PC-9 (cell line): ENCODE data around the gene CD2. TPM values are rescaled to one million over a fixed set of nuclear protein-coding genes. Genes with fewer than 3 reads are reported as not detected.

Experiments
- BruUV-seq: library from RNA; stranded (reverse); fragments of 400-500 nt; replicated peaks from 2 replicates; lab custom pipeline; 2021; lab: Mats Ljungman, UMichigan
- CTCF ChIA-PET: fragments of 300-600 bp; sonication (Branson Sonifier 250); formaldehyde crosslinking; loops from one replicate; lab custom pipeline; 2022; ENCODE audit warnings: antibody characterized with exemption; lab: Charles Lee
- POLR2A ChIA-PET: fragments of 300-600 bp; sonication (Branson Sonifier 250); formaldehyde crosslinking; loops from one replicate; lab custom pipeline; 2022; ENCODE audit warnings: antibody characterized with exemption; ENCODE audit not compliant: unreplicated experiment; lab: Charles Lee
- DNase-seq, 2 experiments: peaks; one replicate each; pipeline versions ENCODE4 v3.0.0 to v3.0.0-alpha.2; 2015 to 2022; ENCODE audit warnings: mixed read lengths in 1 of 2
- H2AFZ ChIP-seq: fragments of 200-600 bp; sonication (generic); 2 replicates; pipeline ENCODE4 v1.8.1; 2017; ENCODE audit warnings: antibody characterized with exemption
- H3F3A ChIP-seq: fragments of 200-600 bp; sonication (generic); 2 replicates; pipeline ENCODE4 v1.8.1; 2017; ENCODE audit warnings: antibody characterized with exemption, mild to moderate bottlenecking, low read depth; ENCODE audit not compliant: insufficient read depth
- H3K27ac ChIP-seq: fragments of 200-600 bp; sonication (generic); 2 replicates; pipeline ENCODE4 v1.6.1; 2016; ENCODE audit warnings: mixed run types
- H3K27me3 ChIP-seq: fragments of 200-600 bp; sonication (generic); 2 replicates; pipeline ENCODE4 v1.6.1; 2016; ENCODE audit warnings: low read depth, mixed run types; ENCODE audit not compliant: insufficient read depth
- H3K36me3 ChIP-seq: fragments of 200-600 bp; sonication (generic); 2 replicates; pipeline ENCODE4 v1.6.1; 2016; ENCODE audit warnings: low read depth, mixed run types
- H3K4me1 ChIP-seq: fragments of 200-600 bp; sonication (generic); replicated peaks from 2 replicates; pipeline ENCODE4 v1.6.1; 2016; ENCODE audit warnings: mixed run types; ENCODE audit not compliant: insufficient read depth
- H3K4me2 ChIP-seq: fragments of 200-600 bp; sonication (generic); 2 replicates; pipeline ENCODE4 v1.6.1; 2017; ENCODE audit warnings: mixed run types
- H3K4me3 ChIP-seq: fragments of 200-600 bp; sonication (generic); 2 replicates; pipeline ENCODE4 v1.6.1; 2016; ENCODE audit warnings: mixed run types
- H3K79me2 ChIP-seq: fragments of 200-600 bp; sonication (generic); 2 replicates; pipeline ENCODE4 v1.6.1; 2017; ENCODE audit warnings: low read depth, mixed run types
- H3K9me2 ChIP-seq: fragments of 200-600 bp; sonication (generic); 2 replicates; pipeline ENCODE4 v1.8.1; 2017; ENCODE audit warnings: mild to moderate bottlenecking; ENCODE audit not compliant: insufficient read depth
- H3K9me3 ChIP-seq: fragments of 200-600 bp; sonication (generic); 2 replicates; pipeline ENCODE4 v1.8.1; 2016; ENCODE audit warnings: low read depth; ENCODE audit not compliant: insufficient read depth
- H4K20me1 ChIP-seq: fragments of 200-600 bp; sonication (generic); 2 replicates; pipeline ENCODE4 v1.8.1; 2017; ENCODE audit not compliant: insufficient read depth
- CTCF ChIP-seq: fragments of 200-600 bp; sonication (generic); conservative IDR thresholded peaks from 2 replicates; pipeline ENCODE4 v1.6.1; 2017; ENCODE audit warnings: mixed run types, antibody characterized with exemption, mild to moderate bottlenecking, moderate library complexity
- EZH2 ChIP-seq: fragments of 200-600 bp; sonication (generic); IDR thresholded peaks from 2 replicates; pipeline ENCODE4 v1.8.0; 2017; ENCODE audit warnings: antibody characterized with exemption, low read depth
- intact Hi-C: fragments of 100-400 bp; cut with micrococcal nuclease; formaldehyde crosslinking; loops from one replicate; pipeline ENCODE4 v1.10.0; 2022; ENCODE audit not compliant: unreplicated experiment
- total RNA-seq: library from RNA; stranded (reverse); gene quantifications from 2 replicates; pipeline ENCODE4 v1.2.3, GENCODE V29; 2021

The CD2 gene
- total RNA-seq, 1 experiment from 2014 or later, result not detected

GRCh38 chr1:116765962-116766361 is 11.7 kb downstream of the CD2 start:
- intact Hi-C loops, result no loop called here

DNA sequence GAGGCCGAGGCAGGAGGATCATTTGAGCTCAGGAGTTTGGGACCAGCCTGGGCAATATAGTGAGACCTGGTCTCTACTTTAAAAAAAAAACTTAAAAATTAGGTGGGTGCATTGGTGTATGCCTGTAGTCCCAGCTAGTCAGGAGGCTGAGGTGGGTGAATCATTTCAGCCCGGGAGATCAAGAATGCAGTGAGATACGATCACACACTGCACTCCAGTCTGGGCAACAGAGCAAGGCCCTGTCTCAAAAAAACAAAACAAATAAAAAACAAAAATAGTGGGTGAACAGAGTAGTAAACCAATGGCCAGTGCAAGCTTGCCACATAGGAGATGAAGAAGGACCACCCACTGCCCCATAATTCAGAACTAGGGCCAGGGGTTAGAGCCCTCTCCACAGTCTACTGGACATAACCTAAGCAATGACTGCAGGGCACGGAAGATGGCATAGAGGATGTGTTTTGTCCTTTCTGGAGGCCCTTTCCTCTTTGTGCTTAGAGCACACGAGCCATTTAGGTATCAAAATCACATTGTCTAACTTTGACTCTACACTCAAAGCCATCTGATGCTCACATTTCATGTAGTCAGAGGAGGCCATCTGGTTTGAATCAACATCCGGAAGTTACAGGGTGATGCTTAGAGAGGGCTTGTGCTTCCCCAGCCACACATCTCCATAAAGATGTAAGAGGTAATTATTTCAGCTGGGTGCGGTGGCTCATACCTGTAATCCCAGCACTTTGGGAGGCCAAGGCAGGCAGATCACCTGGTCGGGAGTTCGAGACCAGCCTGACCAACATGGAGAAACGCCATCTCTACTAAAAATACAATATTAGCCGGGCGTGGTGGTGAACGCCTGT is 12.6 kb downstream of the CD2 start:
- TF ChIP-seq EZH2 (no peak), CTCF (no peak)
- Histone ChIP-seq H4K20me1 (no peaks in the 10 kb centered on the region), H3K36me3 (no peaks in the 10 kb centered on the region), H3K9me2 (no peaks in the 10 kb centered on the region), H3K27me3 (no peaks in the 10 kb centered on the region), H2AFZ (no peak overlapping the region), H3K9me3 (no peaks in the 10 kb centered on the region), H3K4me2 (no peak overlapping the region), H3K4me3 (no peak overlapping the region), H3K79me2 (no peaks in the 10 kb centered on the region), H3K4me1 (no peaks in the 10 kb centered on the region), H3K27ac (no peak overlapping the region), H3F3A (no peaks in the 10 kb centered on the region)
- ChIA-PET POLR2A (no interaction called here), CTCF (no interaction called here)
- BruUV-seq, result no TSS peak
- intact Hi-C loops, result no loop called here
- DNase-seq, result no peak

More at GRCh38 chr1:116765962-116766361, 11.7 kb downstream of the CD2 start:
- DNase-seq, result no peak
- no TSS peak for BruUV-seq
- H3K9me3 ChIP-seq, result no peaks in the 10 kb centered on the region
- no peaks in the 10 kb centered on the region for H3F3A ChIP-seq
- no peak overlapping the region for H2AFZ ChIP-seq
- no peak for TF ChIP-seq CTCF
- TF ChIP-seq EZH2, result no peak
- H3K4me1 ChIP-seq, result no peaks in the 10 kb centered on the region
- no peaks in the 10 kb centered on the region for H4K20me1 ChIP-seq
- ChIA-PET CTCF (no interaction called here), POLR2A (no interaction called here)
- no peak overlapping the region for H3K4me2 ChIP-seq
- H3K4me3 ChIP-seq, result no peak overlapping the region
- H3K27me3 ChIP-seq, result no peaks in the 10 kb centered on the region
- H3K27ac ChIP-seq, result no peak overlapping the region
- no peaks in the 10 kb centered on the region for H3K9me2 ChIP-seq
- no peaks in the 10 kb centered on the region for H3K79me2 ChIP-seq
- no peaks in the 10 kb centered on the region for H3K36me3 ChIP-seq

GRCh38 chr1:116767782-116768382 is 13.7 kb downstream of the CD2 start:
- no peak overlapping the region for H3K4me2 ChIP-seq
- no peak overlapping the region for H2AFZ ChIP-seq
- no peak overlapping the region for H3K27ac ChIP-seq
- TF ChIP-seq CTCF (no peak), EZH2 (no peak)
- peaks cover 8% of the 10 kb centered on the region for H3K4me1 ChIP-seq
- DNase-seq, result no peak
- no peaks in the 10 kb centered on the region for H3K9me2 ChIP-seq
- H3K36me3 ChIP-seq, result no peaks in the 10 kb centered on the region
- no peaks in the 10 kb centered on the region for H3K9me3 ChIP-seq
- no peaks in the 10 kb centered on the region for H3K79me2 ChIP-seq
- BruUV-seq, result no TSS peak
- ChIA-PET CTCF (no interaction called here), POLR2A (no interaction called here)
- H4K20me1 ChIP-seq, result no peaks in the 10 kb centered on the region
- peaks cover 8% of the 10 kb centered on the region; the same call in 1 of the 2 replicates for H3F3A ChIP-seq
- intact Hi-C loops, result no loop called here
- H3K27me3 ChIP-seq, result no peaks in the 10 kb centered on the region
- H3K4me3 ChIP-seq, result no peak overlapping the region
